Measurements from ENCODE around the gene DNAJC15. TPM values are rescaled to one million over a fixed set of nuclear protein-coding genes. Genes with fewer than 3 reads are reported as not detected.

Gene DNAJC15
- total RNA-seq, 1 experiment from 2014 or later, result 20.3 TPM

- Histone ChIP-seq H3K4me3 (ENCODE audit: low read depth in 2 of 2, low read length in 2 of 2) (no peak overlapping the region), H3K4me1 (ENCODE audit: control insufficient read depth, insufficient read depth, low read length) (no peaks in the 10 kb centered on the region; the same call in 1 of the 2 replicates), H3K36me3 (ENCODE audit: control insufficient read depth, insufficient read depth, low read length) (no peaks in the 10 kb centered on the region), H3K27ac (ENCODE audit: low read length) (no peak overlapping the region), H3K27me3 (ENCODE audit: control insufficient read depth, insufficient read depth, low read length) (no peaks in the 10 kb centered on the region), H3K9me3 (ENCODE audit: control insufficient read depth, insufficient read depth, low read depth, low read length) (no peaks in the 10 kb centered on the region)
- DNase-seq (ENCODE audit: low read depth, low spot score) (peak; percentile 0), ATAC-seq (no peak)
- in situ Hi-C loops (cut with HindIII; ENCODE audit: low pct_unique_long_range_greater_than_20kb, low sequenced_read_pairs), result no loop called here
- BruUV-seq (replicated peaks), result no TSS peak
- intact Hi-C loops (cut with micrococcal nuclease; ENCODE audit: unreplicated experiment), result loop anchor here (5.0 to 10.0 kb wide), 2 partner anchors 699 to 717 kb away; partner anchors contain the start of gene ENOX1
- ChIA-PET POLR2A (no interaction called here), CTCF (no interaction called here)
- TF ChIP-seq TCF7L2 (IDR thresholded peaks at IDR 0.05; ENCODE audit: low read depth, low read length), result no peak
- no peak for TF ChIP-seq POLR2AphosphoS5 (IDR thresholded peaks at IDR 0.05; ENCODE audit: low read depth, low read length)
- TF ChIP-seq SIN3A (IDR thresholded peaks at IDR 0.05; ENCODE audit: borderline replicate concordance, insufficient read depth, low read depth, low read length), result no peak
- no peak for TF ChIP-seq REST (IDR thresholded peaks at IDR 0.05; ENCODE audit: insufficient read depth in 1 of 2, low read depth in 2 of 2, low read length in 1 of 2)
- peak; percentile 47; the same call in 1 of the 2 replicates for TF ChIP-seq CTCF (IDR thresholded peaks at IDR 0.05)
Observed at GRCh38 chr13:43085545-43085944, 62.2 kb downstream of the DNAJC15 start.

DNA sequence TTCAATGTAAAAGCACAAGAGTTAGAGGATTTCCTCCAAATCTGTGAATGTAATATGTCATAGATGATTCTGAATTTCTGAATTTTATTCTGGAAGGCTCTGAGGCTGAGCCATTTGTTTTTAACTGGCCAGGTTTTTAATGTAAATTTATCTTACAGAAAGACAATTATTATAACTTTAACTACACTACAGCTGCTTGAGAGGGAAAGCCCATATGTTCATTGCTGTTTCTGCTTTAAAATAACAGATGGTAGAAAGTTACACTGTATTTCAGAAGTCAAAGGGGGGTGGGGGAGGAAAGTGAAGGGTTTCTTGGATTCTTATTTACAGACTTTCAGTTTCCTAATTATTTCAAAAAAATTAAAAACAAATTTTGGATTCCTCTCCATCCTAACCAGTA lies 62.8 kb downstream of the DNAJC15 start:
- ChIA-PET POLR2A (no interaction called here), CTCF (no interaction called here)
- no TSS peak for BruUV-seq (replicated peaks)
- H3K36me3 ChIP-seq (ENCODE audit: control insufficient read depth, insufficient read depth, low read length), result no peaks in the 10 kb centered on the region
- H3K27ac ChIP-seq (ENCODE audit: low read length), result no peak overlapping the region
- ATAC-seq (no peak), DNase-seq (ENCODE audit: low read depth, low spot score) (no peak)
- no peaks in the 10 kb centered on the region; the same call in 1 of the 2 replicates for H3K4me1 ChIP-seq (ENCODE audit: control insufficient read depth, insufficient read depth, low read length)
- TF ChIP-seq TCF7L2 (IDR thresholded peaks at IDR 0.05; ENCODE audit: low read depth, low read length) (no peak), CTCF (IDR thresholded peaks at IDR 0.05) (no peak), SIN3A (IDR thresholded peaks at IDR 0.05; ENCODE audit: borderline replicate concordance, insufficient read depth, low read depth, low read length) (no peak), REST (IDR thresholded peaks at IDR 0.05; ENCODE audit: insufficient read depth in 1 of 2, low read depth in 2 of 2, low read length in 1 of 2) (no peak), POLR2AphosphoS5 (IDR thresholded peaks at IDR 0.05; ENCODE audit: low read depth, low read length) (no peak)
- H3K27me3 ChIP-seq (ENCODE audit: control insufficient read depth, insufficient read depth, low read length), result no peaks in the 10 kb centered on the region
- in situ Hi-C loops (cut with HindIII; ENCODE audit: low pct_unique_long_range_greater_than_20kb, low sequenced_read_pairs) (no loop called here), intact Hi-C loops (cut with micrococcal nuclease; ENCODE audit: unreplicated experiment) (loop anchor here (5.0 to 10.0 kb wide), 2 partner anchors 699 to 716 kb away; partner anchors contain the start of gene ENOX1)
- no peak overlapping the region for H3K4me3 ChIP-seq (ENCODE audit: low read depth in 2 of 2, low read length in 2 of 2)
- no peaks in the 10 kb centered on the region for H3K9me3 ChIP-seq (ENCODE audit: control insufficient read depth, insufficient read depth, low read depth, low read length)

All from Panc1 (cell line).